Mesenchymal stem cell (in vitro differentiated cells and primary cell): ENCODE data around the gene GGACT.

Experiments
- DNase-seq: peaks from one replicate; pipeline ENCODE4 v3.0.0-alpha.2; 2013
- H2AFZ ChIP-seq: one replicate; pipeline ENCODE4 v1.6.1; 2013; ENCODE audit warnings: low read depth, mild to moderate bottlenecking, control low read depth, inconsistent platforms, low read length, moderate library complexity
- H2AK5ac ChIP-seq: 2 replicates; pipeline ENCODE4 v1.6.1; 2013; ENCODE audit warnings: low read length, moderate library complexity, mild to moderate bottlenecking, inconsistent platforms; ENCODE audit not compliant: severe bottlenecking
- H2BK120ac ChIP-seq: one replicate; pipeline ENCODE4 v1.6.1; 2013; ENCODE audit warnings: low read depth, mild to moderate bottlenecking, inconsistent platforms, low read length, moderate library complexity
- H2BK12ac ChIP-seq, 2 experiments: one replicate each; pipeline ENCODE4 v1.6.1; 2013; ENCODE audit warnings: inconsistent platforms in 2 of 2, low read length in 2 of 2, mild to moderate bottlenecking in 2 of 2, moderate library complexity in 2 of 2, control low read depth in 1 of 2
- H2BK15ac ChIP-seq: one replicate; pipeline ENCODE4 v1.6.1; 2013; ENCODE audit warnings: mild to moderate bottlenecking, low read depth, inconsistent platforms; ENCODE audit not compliant: poor library complexity, severe bottlenecking
- H2BK5ac ChIP-seq: 2 replicates; pipeline ENCODE4 v1.6.1; 2013; ENCODE audit warnings: low read depth, mild to moderate bottlenecking, low read length, control low read depth, inconsistent platforms; ENCODE audit not compliant: poor library complexity, severe bottlenecking
- H3K14ac ChIP-seq, 2 experiments: one replicate each; pipeline ENCODE4 v1.6.1; 2013; ENCODE audit warnings: inconsistent platforms in 2 of 2, low read length in 2 of 2, control low read depth in 1 of 2, mild to moderate bottlenecking in 1 of 2, moderate library complexity in 1 of 2
- H3K18ac ChIP-seq, 2 experiments: one replicate each; pipeline ENCODE4 v1.6.1; 2013; ENCODE audit warnings: inconsistent platforms in 2 of 2, low read length in 2 of 2, control low read depth in 1 of 2, low read depth in 1 of 2, mild to moderate bottlenecking in 1 of 2
- H3K23ac ChIP-seq, 2 experiments: one replicate each; pipeline ENCODE4 v1.6.1; 2013; ENCODE audit warnings: inconsistent platforms in 2 of 2, low read length in 2 of 2, mild to moderate bottlenecking in 2 of 2, moderate library complexity in 2 of 2, control low read depth in 1 of 2
- H3K27ac ChIP-seq: 2 replicates; pipeline ENCODE4 v1.5.1; 2013; ENCODE audit warnings: mild to moderate bottlenecking, moderate library complexity, low read length, control low read depth, inconsistent platforms; ENCODE audit not compliant: poor library complexity, severe bottlenecking
- H3K27me3 ChIP-seq, 2 experiments: 2 replicates each; pipeline versions ENCODE4 v1.6.1 to v1.7.0; 2013; ENCODE audit warnings: low read length in 2 of 2, mild to moderate bottlenecking in 2 of 2, moderate library complexity in 2 of 2, control low read depth in 1 of 2, inconsistent platforms in 1 of 2; ENCODE audit not compliant: control insufficient read depth in 1 of 2, insufficient read depth in 1 of 2
- H3K36me3 ChIP-seq, 2 experiments: 2 replicates each; pipeline versions ENCODE4 v1.6.1 to v1.7.0; 2013; ENCODE audit warnings: low read length in 2 of 2, control low read depth in 1 of 2, inconsistent platforms in 1 of 2, low read depth in 1 of 2, mild to moderate bottlenecking in 1 of 2; ENCODE audit not compliant: insufficient read depth in 2 of 2, control insufficient read depth in 1 of 2
- H3K4ac ChIP-seq, 2 experiments: one replicate each; pipeline ENCODE4 v1.6.1; 2013; ENCODE audit warnings: inconsistent platforms in 2 of 2, low read length in 2 of 2, mild to moderate bottlenecking in 2 of 2, moderate library complexity in 2 of 2, control low read depth in 1 of 2, low read depth in 1 of 2
- H3K4me1 ChIP-seq: 2 replicates; pipeline ENCODE4 v1.6.1; 2013; ENCODE audit warnings: low read depth, low read length, control low read depth; ENCODE audit not compliant: control insufficient read depth, insufficient read depth
- H3K4me2 ChIP-seq: 2 replicates; pipeline ENCODE4 v1.6.1; 2013; ENCODE audit warnings: low read length, mild to moderate bottlenecking, inconsistent platforms; ENCODE audit not compliant: poor library complexity, severe bottlenecking
- H3K4me3 ChIP-seq, 2 experiments: 2 replicates each; pipeline versions ENCODE4 v1.5.1 to v1.7.0; 2013; ENCODE audit warnings: low read length in 2 of 2, mild to moderate bottlenecking in 2 of 2, control low read depth in 1 of 2, low read depth in 1 of 2; ENCODE audit not compliant: insufficient read depth in 1 of 2
- H3K79me1 ChIP-seq: replicated peaks from 2 replicates; pipeline ENCODE4 v1.6.1; 2013; ENCODE audit warnings: mild to moderate bottlenecking, control low read depth, low read length, inconsistent platforms; ENCODE audit not compliant: poor library complexity, severe bottlenecking
- H3K9ac ChIP-seq: 2 replicates; pipeline ENCODE4 v1.7.0; 2013; ENCODE audit warnings: mild to moderate bottlenecking, low read length, moderate library complexity
- H3K9me3 ChIP-seq: 2 replicates; pipeline ENCODE4 v1.7.0; 2013; ENCODE audit warnings: mild to moderate bottlenecking, low read length; ENCODE audit not compliant: control insufficient read depth
- H4K8ac ChIP-seq: one replicate; pipeline ENCODE4 v1.6.1; 2013; ENCODE audit warnings: inconsistent platforms, mild to moderate bottlenecking, low read length, moderate library complexity
- H4K91ac ChIP-seq: one replicate; pipeline ENCODE4 v1.6.1; 2013; ENCODE audit warnings: mild to moderate bottlenecking, low read length, inconsistent platforms
- WGBS: methylation state at CpG from one replicate; pipeline ENCODE4 v1.1.7; 2013; ENCODE audit warnings: mixed read lengths; 5-methylcytosine and 5-hydroxymethylcytosine counted together

GGACT gene

DNA sequence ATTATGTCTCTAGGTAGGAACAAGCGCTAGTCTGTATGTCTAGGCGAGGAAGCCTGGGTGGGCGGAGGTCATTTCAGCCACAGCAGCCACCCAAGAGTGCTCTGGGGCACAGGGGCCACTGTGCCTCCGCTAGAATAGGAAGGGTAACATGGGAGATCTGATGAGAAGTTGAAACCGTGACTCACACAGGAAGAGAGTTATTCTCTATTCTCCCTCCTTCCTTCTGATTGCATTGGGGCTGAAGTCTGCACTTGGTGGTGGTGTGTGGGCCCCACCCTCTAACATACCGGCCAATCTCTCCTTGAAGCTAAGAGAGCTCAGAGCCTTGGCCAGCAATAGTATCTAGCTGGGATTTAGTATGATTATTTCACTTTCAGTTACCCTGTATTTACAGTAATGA, 20.3 kb upstream of the GGACT start:
- Histone ChIP-seq H4K91ac (no peak overlapping the region), H2AFZ (no peak overlapping the region), H3K9me3 (no peaks in the 10 kb centered on the region), H3K4me1 (peaks cover 1% of the 10 kb centered on the region), H3K79me1 (no peaks in the 10 kb centered on the region), H3K23ac (no peak overlapping the region), H3K18ac (no peak overlapping the region), H3K36me3 (peaks cover 15 to 48% of the 10 kb centered on the region in 2 experiments), H3K27me3 (no peaks in the 10 kb centered on the region), H3K27ac (no peak overlapping the region), H2BK5ac (no peak overlapping the region), H2BK15ac (no peak overlapping the region), H2BK120ac (no peak overlapping the region), H3K14ac (no peak overlapping the region), H4K8ac (peak overlapping the region; percentile 55), H2BK12ac (no peak overlapping the region), H3K4ac (no peak overlapping the region), H2AK5ac (no peak overlapping the region), H3K9ac (no peak overlapping the region), H3K4me3 (no peak overlapping the region), H3K4me2 (no peak overlapping the region)
- 94% methylated on average over 4 of the region's 6 CpGs for WGBS
- no peak for DNase-seq

DNA sequence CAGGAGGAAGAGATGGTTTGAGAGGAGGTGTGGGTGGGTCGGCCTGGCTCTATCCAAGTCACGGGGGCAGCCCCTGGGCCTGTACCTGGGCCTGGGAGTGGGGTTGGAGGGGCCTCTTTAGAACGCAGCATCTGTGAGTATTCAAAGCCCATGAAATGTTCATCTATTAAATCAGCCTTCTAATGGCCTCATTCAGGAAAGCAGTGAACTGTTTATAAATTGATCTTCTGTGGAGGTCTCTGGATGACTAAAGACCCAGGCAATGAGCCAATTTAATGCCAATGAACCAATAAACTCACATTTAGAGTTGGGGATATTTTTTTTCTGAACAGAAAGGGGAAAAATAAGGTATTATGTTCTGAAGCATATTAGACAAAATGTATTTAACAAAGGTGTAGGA, 19.9 kb upstream of the GGACT start:
- no peak overlapping the region for H4K8ac ChIP-seq
- H3K4me1 ChIP-seq: peaks cover 1% of the 10 kb centered on the region
- no peaks in the 10 kb centered on the region for H3K79me1 ChIP-seq
- no peak overlapping the region for H2BK12ac ChIP-seq
- no peaks in the 10 kb centered on the region for H3K27me3 ChIP-seq
- H2BK120ac ChIP-seq: no peak overlapping the region
- no peak overlapping the region for H3K27ac ChIP-seq
- no peak overlapping the region for H2BK15ac ChIP-seq
- H3K9me3 ChIP-seq: no peaks in the 10 kb centered on the region
- no peak overlapping the region for H3K4ac ChIP-seq
- no peak overlapping the region for H3K14ac ChIP-seq
- H3K9ac ChIP-seq: no peak overlapping the region
- no peak for DNase-seq
- H3K18ac ChIP-seq: no peak overlapping the region
- H2AFZ ChIP-seq: no peak overlapping the region
- no peak overlapping the region for H3K4me2 ChIP-seq
- WGBS: 97% methylated on average over 2 of the region's 3 CpGs
- no peak overlapping the region for H2BK5ac ChIP-seq
- no peak overlapping the region for H2AK5ac ChIP-seq
- H3K36me3 ChIP-seq: peaks cover 15 to 48% of the 10 kb centered on the region in 2 experiments
- H3K4me3 ChIP-seq: no peak overlapping the region
- no peak overlapping the region for H3K23ac ChIP-seq
- H4K91ac ChIP-seq: no peak overlapping the region

DNA sequence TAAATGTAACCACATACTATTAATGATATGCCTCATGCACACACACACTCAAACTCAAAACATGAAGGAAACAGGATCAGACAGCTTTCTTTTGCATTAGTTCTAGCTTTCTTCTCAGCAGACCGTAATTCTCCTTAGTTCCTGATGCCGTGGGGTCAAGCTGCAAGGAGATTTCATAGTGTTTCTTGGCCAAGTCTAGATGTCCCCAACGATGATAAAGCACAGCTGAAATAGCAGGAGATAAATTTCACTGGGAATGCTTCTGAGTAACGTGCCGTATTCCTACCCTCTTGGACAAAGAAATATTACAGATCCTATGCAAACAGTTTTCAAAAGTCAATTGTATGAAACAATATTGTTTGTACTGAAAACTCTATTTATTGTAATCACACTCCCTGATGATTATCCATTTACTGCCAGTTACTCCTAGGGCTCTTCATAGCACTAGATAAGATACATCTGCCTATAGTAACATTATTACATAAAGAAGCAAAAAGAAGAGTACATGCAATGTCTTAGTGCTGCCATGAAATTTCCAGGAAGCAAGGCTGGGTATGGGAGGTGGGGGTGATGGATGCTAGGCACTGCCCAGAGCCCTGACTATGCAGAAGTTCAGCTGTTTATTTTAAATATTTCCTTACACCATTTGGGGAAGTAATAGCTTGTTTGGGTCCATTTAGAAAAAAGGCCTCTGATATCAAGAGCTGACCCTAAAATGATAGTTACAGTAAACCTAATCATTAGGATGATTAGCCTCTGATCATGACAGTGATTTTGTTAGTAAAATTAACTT, 16.5 kb upstream of the GGACT start:
- H2BK15ac ChIP-seq: no peak overlapping the region
- H3K14ac ChIP-seq: no peak overlapping the region
- no peak overlapping the region for H3K9ac ChIP-seq
- no peak overlapping the region for H2BK120ac ChIP-seq
- peaks cover 9 to 23% of the 10 kb centered on the region in 2 experiments for H3K36me3 ChIP-seq
- no peaks in the 10 kb centered on the region for H3K9me3 ChIP-seq
- no peak overlapping the region for H3K4me3 ChIP-seq
- H3K4ac ChIP-seq: no peak overlapping the region
- no peaks in the 10 kb centered on the region for H3K79me1 ChIP-seq
- no peak overlapping the region for H2BK5ac ChIP-seq
- no peak overlapping the region for H4K91ac ChIP-seq
- no peak overlapping the region for H3K27ac ChIP-seq
- no peak overlapping the region for H3K4me2 ChIP-seq
- H2AFZ ChIP-seq: no peak overlapping the region
- DNase-seq: no peak
- H3K27me3 ChIP-seq: no peaks in the 10 kb centered on the region
- H2BK12ac ChIP-seq: no peak overlapping the region
- WGBS: 94% methylated on average over 5 of the region's 5 CpGs
- peaks cover 1% of the 10 kb centered on the region for H3K4me1 ChIP-seq
- H3K23ac ChIP-seq: no peak overlapping the region
- H4K8ac ChIP-seq: no peak overlapping the region
- no peak overlapping the region for H3K18ac ChIP-seq
- no peak overlapping the region for H2AK5ac ChIP-seq

DNA sequence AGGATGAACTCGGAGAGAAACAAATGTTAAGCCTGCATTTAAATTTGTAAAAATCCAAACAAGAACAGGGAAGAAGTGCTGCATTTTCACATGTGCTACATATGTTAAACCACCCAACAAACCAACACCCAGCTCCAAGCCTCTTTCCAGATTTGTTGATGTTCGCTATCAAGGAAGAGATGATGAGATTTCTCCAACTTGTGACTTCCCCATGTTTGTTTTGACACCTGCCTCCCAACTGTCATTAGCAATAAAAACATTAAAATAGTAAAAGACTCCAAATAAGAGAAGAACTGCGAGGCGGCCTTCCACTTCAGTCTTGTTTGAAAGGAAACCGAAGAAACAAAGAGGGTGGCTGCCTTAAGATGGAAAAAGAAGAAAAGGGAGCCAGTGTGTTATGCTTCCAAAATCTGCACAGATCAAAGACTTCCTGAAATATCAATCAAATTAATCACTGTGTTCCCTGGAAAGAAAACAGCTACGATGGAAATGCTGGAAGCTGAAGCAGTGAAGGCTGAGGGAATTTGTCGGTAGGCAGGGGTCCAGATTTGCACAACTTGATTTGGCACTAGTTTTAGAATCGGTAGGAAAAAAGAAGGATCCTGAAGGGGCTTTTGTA, 14.0 kb upstream of the GGACT start:
- H2AFZ ChIP-seq: no peak overlapping the region
- no peak overlapping the region for H3K23ac ChIP-seq
- no peak overlapping the region for H3K18ac ChIP-seq
- H2BK120ac ChIP-seq: no peak overlapping the region
- no peaks in the 10 kb centered on the region for H3K4me1 ChIP-seq
- H3K27ac ChIP-seq: no peak overlapping the region
- no peaks in the 10 kb centered on the region for H3K9me3 ChIP-seq
- no peak overlapping the region for H4K8ac ChIP-seq
- no peaks in the 10 kb centered on the region for H3K27me3 ChIP-seq
- no peak overlapping the region for H3K14ac ChIP-seq
- H3K36me3 ChIP-seq: peaks cover 6 to 19% of the 10 kb centered on the region in 2 experiments
- H3K4ac ChIP-seq: no peak overlapping the region
- no peak for DNase-seq
- no peak overlapping the region for H3K4me2 ChIP-seq
- no peak overlapping the region for H2BK12ac ChIP-seq
- H2BK15ac ChIP-seq: no peak overlapping the region
- no peak overlapping the region for H4K91ac ChIP-seq
- no peaks in the 10 kb centered on the region for H3K79me1 ChIP-seq
- WGBS: 92% methylated on average over 5 of the region's 8 CpGs
- no peak overlapping the region for H3K4me3 ChIP-seq
- no peak overlapping the region for H3K9ac ChIP-seq
- H2AK5ac ChIP-seq: no peak overlapping the region
- H2BK5ac ChIP-seq: no peak overlapping the region
